ENCODE results near the gene LIMS2.

The LIMS2 gene

GRCh38 chr2:127599211-127599610, 76.1 kb downstream of the LIMS2 start:
- no peak for DNase-seq (ENCODE audit: low read depth)

DNA sequence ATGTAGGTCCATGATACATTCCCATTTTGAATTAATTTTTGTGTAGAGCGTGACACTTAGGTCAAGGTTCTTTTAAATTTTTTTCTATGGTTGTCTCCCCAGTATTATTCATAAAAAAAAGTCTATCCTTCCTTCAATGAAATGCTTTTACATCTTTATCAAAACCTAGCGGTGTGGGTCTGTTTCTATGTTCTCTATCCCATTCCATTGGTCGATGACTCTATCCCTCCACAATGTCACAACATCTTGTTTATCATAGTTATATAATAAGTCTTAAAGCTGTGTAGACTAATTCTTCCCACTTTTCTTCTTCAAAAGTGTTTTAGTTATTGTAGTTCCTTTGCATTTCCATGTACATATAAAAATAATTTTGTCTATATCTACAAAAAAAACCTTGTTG, 76.6 kb downstream of the LIMS2 start:
- no peak for DNase-seq (ENCODE audit: low read depth)

DNA sequence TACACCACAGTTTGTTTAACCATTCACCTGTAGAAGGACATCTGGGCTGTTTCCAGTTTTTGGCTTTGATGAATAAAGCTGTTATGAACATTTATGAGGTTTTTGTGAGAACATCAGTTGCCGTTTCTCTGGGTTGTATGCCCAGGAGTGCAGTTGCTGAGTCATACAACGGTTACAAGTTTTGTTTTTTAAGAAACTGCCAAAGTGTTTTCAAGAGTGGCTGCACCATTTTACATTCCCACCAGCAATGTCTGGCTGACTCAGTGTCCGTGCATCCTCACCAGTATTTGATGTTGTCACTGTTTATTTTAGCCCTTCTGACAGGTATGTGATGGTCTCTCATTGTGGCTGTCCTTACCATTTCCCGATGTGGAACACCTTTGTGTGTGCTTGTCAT, 77.3 kb downstream of the LIMS2 start:
- DNase-seq (ENCODE audit: low read depth) = no peak

DNA sequence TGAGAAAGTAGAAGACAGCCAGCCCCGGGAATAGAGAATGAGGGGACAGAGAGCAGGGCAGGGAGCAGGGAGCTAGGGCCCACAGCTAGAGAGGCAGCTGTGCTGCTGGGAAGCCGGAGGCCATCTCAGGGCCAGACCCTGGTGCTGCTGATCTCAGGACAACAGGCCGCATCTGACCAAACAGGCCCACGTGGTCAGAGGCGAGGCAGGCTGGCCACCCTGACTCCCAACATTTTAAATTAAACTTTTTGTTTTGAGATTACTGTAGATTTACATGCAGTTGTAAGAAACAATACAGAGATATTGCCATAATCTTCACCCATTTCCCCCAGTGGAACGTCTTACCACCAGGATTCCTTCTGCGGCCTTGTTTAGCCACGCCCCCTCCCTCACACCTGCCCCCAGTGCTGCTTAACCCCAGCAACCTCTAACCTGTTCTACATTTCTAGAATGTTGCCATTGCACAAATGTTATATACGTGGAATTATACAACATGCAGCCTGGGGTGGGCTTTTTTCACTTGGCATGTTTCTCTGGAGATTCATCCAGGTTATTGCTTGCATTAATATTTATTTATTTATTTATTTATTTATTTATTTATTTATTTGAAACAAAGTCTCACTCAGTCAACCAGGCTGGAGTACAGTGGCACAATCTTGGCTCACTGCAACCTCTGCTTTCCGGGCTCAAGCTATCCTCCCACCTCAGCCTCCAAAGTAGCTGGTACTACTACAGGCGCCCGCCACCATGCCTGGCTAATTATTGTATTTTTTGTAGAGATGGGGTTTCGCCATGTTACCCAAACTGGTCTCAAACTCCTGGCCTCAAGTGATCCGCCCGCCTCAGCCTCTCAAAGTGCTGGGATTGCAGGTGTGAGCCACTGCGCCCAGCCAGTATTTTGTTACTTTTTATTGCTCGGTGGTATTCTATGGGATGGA, 78.0 kb downstream of the LIMS2 start:
- DNase-seq (ENCODE audit: low read depth) = no peak

DNA sequence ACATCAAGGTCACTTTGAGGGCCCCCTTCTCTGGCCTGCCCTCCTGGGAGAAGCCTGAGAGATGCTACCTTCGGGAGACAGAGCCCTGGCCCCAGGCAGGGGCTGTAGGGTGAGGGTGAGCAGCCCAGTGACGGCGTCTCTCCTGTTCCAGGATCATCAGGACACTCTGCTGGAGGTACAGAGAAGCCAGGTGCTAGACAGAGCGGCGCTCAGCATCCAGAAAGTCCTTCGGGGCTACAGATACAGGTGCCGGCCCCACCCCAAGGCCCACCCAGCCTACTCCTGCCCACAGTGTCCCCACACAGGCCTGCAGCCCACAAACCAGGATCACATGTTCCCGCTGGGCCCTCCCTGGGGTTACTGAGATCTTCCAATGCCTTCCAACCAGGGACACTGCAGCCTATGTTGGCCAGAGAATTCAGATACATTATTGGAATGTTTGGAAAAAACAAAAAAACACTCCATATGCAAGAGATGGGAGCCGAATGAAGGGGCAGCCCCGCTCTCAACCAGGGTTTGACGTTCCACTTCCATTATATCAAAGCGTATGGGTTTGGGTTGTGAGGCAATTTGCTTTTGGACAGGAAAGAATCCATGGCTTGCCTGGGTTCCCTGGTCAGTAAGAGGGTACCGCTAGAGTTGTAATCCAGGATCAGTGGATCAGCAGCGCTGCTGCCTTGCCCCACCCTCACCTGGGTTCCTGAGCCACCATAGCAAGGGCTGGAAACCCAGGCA, 78.9 kb downstream of the LIMS2 start:
- DNase-seq (ENCODE audit: low read depth) = no peak

- DNase-seq (ENCODE audit: low read depth) = no peak
These were observed 81.2 kb downstream of the LIMS2 start for GRCh38 chr2:127594116-127594591.

GRCh38 chr2:127593228-127594115, 81.9 kb downstream of the LIMS2 start:
- no peak for DNase-seq (ENCODE audit: low read depth)

GRCh38 chr2:127592761-127593227, 82.5 kb downstream of the LIMS2 start:
- no peak for DNase-seq (ENCODE audit: low read depth)

DNA sequence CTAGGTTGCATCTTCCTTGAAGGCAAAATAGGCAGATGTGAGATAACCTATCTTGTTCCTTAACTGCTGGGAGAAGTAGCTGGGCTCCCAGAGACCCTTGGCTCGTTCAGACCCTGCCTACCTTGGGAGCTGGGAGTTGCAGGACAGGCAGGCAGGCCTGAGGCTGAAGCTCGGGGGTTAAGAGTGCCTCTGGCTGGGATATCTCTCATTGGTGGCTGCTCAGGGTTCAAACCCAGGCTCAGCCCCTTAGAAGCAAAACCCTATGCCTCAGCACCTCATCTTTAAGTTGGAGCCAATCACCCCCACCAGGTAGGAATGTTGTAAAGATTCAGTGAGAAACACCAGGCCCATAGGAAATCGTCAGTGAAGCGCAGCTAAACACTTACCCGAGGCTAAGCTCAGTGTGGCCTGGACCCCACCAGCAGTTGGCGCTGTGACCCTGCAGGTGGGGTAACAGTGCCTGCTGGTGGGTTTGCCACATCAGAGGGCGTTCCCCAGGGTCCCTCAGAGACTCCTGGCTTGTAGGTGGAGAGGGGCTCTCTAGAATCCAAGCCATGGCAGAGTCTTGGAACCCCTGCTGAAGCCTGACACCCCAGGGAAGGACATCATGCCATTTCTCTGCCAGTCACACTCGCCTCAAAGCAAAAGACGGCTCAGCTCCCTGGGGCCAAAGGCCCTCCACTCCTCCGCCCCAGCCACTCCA, 84.0 kb downstream of the LIMS2 start:
- peak; percentile 8 for DNase-seq (ENCODE audit: low read depth)

DNA sequence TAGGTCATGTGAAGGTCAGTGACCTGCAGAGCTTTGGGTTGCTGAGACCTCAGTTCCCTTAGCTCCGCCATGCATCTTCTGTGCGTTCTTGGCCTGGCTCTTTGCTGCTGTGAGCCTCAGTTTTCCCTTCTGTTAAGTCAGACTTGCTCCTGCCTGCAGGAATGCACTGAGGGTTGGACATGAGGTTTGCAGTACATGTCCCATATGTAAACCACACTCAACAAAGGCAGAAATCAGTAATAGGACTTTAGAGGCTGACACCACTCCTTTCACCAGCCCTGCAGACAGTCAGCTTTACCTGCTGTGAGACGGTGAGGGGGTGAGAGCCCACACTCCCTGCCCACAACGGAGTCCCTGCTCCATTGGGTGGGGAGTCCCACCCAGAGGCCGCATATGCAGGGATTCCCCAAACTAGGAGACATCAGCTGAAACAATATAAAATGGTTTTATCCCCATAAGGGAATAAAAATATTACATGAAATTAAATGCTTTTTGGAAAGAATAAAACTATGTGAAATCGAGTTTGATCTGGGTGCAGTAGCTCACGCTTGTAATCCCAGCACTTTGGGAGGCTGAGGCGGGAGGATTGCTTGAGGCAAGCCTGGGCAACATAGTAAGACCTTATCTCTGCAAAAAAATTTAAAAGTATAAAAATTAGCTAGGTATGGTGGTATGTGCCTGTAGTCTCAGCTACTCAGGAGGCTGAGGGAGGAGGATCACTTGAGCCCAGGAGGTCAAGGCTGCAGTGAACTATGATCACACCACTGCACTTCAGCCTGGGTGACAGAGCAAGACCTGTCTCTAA, 84.7 kb downstream of the LIMS2 start:
- no peak for DNase-seq (ENCODE audit: low read depth)

GRCh38 chr2:127589841-127590240, 85.5 kb downstream of the LIMS2 start:
- no peak for DNase-seq (ENCODE audit: low read depth)

DNA sequence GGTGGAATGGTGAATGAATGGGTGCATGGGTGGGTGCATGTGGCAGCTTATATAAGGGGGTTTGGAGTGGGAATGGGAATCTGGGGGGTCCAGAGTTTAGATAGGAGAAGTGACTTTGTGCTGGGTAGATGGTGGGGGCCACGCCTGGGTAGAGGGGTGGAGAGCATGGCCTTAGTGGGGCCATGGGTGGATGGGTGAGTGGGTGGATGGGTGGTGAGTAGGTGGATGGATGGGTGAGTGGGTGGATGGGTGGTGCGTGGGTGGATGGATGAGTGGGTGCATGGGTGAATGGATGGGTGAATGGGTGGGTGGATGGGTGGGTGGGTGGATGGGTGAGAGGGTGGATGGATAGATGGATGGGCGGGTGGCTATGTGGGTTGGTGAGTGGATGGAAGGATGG, 86.0 kb downstream of the LIMS2 start:
- no peak for DNase-seq (ENCODE audit: low read depth)
